ENCODE data around the gene WIPF1. TPM values are rescaled to one million over a fixed set of nuclear protein-coding genes. Genes with fewer than 3 reads are reported as not detected.
A peak's percentile ranks its signal among the peaks of the same experiment; 100 is the strongest.

The WIPF1 gene
- total RNA-seq, 2 donors from 2014 or later, result 368 to 424 TPM

- H3K9me3 ChIP-seq (ENCODE audit: control insufficient read depth, low read length, poor library complexity, severe bottlenecking), result no peaks in the 10 kb centered on the region
- no peak for DNase-seq
- Mint-ChIP-seq H3K27ac (peak overlapping the region; percentile 93), H3K36me3 (ENCODE audit: low read depth) (peaks cover 6% of the 10 kb centered on the region), H3K4me1 (peaks cover 69% of the 10 kb centered on the region), H3K4me3 (peak overlapping the region; percentile 65), H3K27me3 (no peaks in the 10 kb centered on the region)
- ATAC-seq, result no peak
Observed at GRCh38 chr2:174602745-174603144, 5.1 kb upstream of the WIPF1 start.

- H3K27ac Mint-ChIP-seq, result peak overlapping the region; percentile 93
Observed at GRCh38 chr2:174600349-174600748, 2.7 kb upstream of the WIPF1 start.

GRCh38 chr2:174599310-174599921 lies 1.8 kb upstream of the WIPF1 start:
- no peak for ATAC-seq
- H3K4me1 Mint-ChIP-seq, result peaks cover 61% of the 10 kb centered on the region
- peak overlapping the region; percentile 93 for H3K27ac Mint-ChIP-seq
- H3K4me3 Mint-ChIP-seq, result peak overlapping the region; percentile 85
- H3K27me3 Mint-ChIP-seq, result no peaks in the 10 kb centered on the region
- no peak for DNase-seq
- no peaks in the 10 kb centered on the region for H3K9me3 ChIP-seq (ENCODE audit: control insufficient read depth, low read length, poor library complexity, severe bottlenecking)
- peaks cover 10% of the 10 kb centered on the region for H3K36me3 Mint-ChIP-seq (ENCODE audit: low read depth)

More at GRCh38 chr2:174600349-174600748, 2.7 kb upstream of the WIPF1 start:
- H3K9me3 ChIP-seq (ENCODE audit: control insufficient read depth, low read length, poor library complexity, severe bottlenecking), result no peaks in the 10 kb centered on the region
- Mint-ChIP-seq H3K36me3 (ENCODE audit: low read depth) (peaks cover 8% of the 10 kb centered on the region), H3K4me1 (peaks cover 61% of the 10 kb centered on the region), H3K27me3 (no peaks in the 10 kb centered on the region), H3K4me3 (peak overlapping the region; percentile 85)
- DNase-seq, result no peak
- ATAC-seq, result peak; percentile 64

- DNase-seq, result no peak
- H3K9me3 ChIP-seq (ENCODE audit: control insufficient read depth, low read length, poor library complexity, severe bottlenecking), result no peaks in the 10 kb centered on the region
- Mint-ChIP-seq H3K27me3 (no peaks in the 10 kb centered on the region), H3K36me3 (ENCODE audit: low read depth) (peaks cover 10% of the 10 kb centered on the region), H3K27ac (peak overlapping the region; percentile 93), H3K4me3 (peak overlapping the region; percentile 82), H3K4me1 (peaks cover 61% of the 10 kb centered on the region)
- no peak for ATAC-seq
Observed at GRCh38 chr2:174597009-174597344, 627 bp downstream of the WIPF1 start.

GRCh38 chr2:174595891-174596397 lies 1.7 kb downstream of the WIPF1 start:
- Mint-ChIP-seq H3K4me3 (peak overlapping the region; percentile 82), H3K27ac (peak overlapping the region; percentile 93), H3K36me3 (ENCODE audit: low read depth) (peaks cover 11% of the 10 kb centered on the region), H3K4me1 (peaks cover 60% of the 10 kb centered on the region), H3K27me3 (no peaks in the 10 kb centered on the region)
- DNase-seq, result no peak
- H3K9me3 ChIP-seq (ENCODE audit: control insufficient read depth, low read length, poor library complexity, severe bottlenecking), result no peaks in the 10 kb centered on the region
- ATAC-seq, result no peak

GRCh38 chr2:174595116-174595809 lies 2.3 kb downstream of the WIPF1 start:
- peak overlapping the region; percentile 93 for H3K27ac Mint-ChIP-seq
- peaks cover 58% of the 10 kb centered on the region for H3K4me1 Mint-ChIP-seq
- H3K36me3 Mint-ChIP-seq (ENCODE audit: low read depth), result peaks cover 9% of the 10 kb centered on the region
- no peaks in the 10 kb centered on the region for H3K27me3 Mint-ChIP-seq
- no peaks in the 10 kb centered on the region for H3K9me3 ChIP-seq (ENCODE audit: control insufficient read depth, low read length, poor library complexity, severe bottlenecking)
- ATAC-seq, result no peak
- H3K4me3 Mint-ChIP-seq, result peak overlapping the region; percentile 82
- DNase-seq, result no peak

- DNase-seq, result no peak
- peak overlapping the region; percentile 82 for H3K4me3 Mint-ChIP-seq
Observed at GRCh38 chr2:174594456-174594855, 3.1 kb downstream of the WIPF1 start.

GRCh38 chr2:174593574-174594203 lies 3.9 kb downstream of the WIPF1 start:
- peak overlapping the region; percentile 93 for H3K27ac Mint-ChIP-seq
- no peaks in the 10 kb centered on the region for H3K27me3 Mint-ChIP-seq
- H3K9me3 ChIP-seq (ENCODE audit: control insufficient read depth, low read length, poor library complexity, severe bottlenecking), result no peaks in the 10 kb centered on the region
- H3K36me3 Mint-ChIP-seq (ENCODE audit: low read depth), result peaks cover 11% of the 10 kb centered on the region
- ATAC-seq, result peak; percentile 80
- peak in 2 of 3 donors; percentile 34 to 46 for DNase-seq
- H3K4me3 Mint-ChIP-seq, result peak overlapping the region; percentile 82
- peaks cover 57% of the 10 kb centered on the region for H3K4me1 Mint-ChIP-seq

More at GRCh38 chr2:174594456-174594855, 3.1 kb downstream of the WIPF1 start:
- Mint-ChIP-seq H3K27ac (peak overlapping the region; percentile 93), H3K4me1 (peaks cover 54% of the 10 kb centered on the region), H3K36me3 (ENCODE audit: low read depth) (peaks cover 11% of the 10 kb centered on the region), H3K27me3 (no peaks in the 10 kb centered on the region)
- no peaks in the 10 kb centered on the region for H3K9me3 ChIP-seq (ENCODE audit: control insufficient read depth, low read length, poor library complexity, severe bottlenecking)
- ATAC-seq, result no peak

- peak overlapping the region; percentile 93 for H3K27ac Mint-ChIP-seq
- no peaks in the 10 kb centered on the region for H3K9me3 ChIP-seq (ENCODE audit: control insufficient read depth, low read length, poor library complexity, severe bottlenecking)
- ATAC-seq, result no peak
- H3K36me3 Mint-ChIP-seq (ENCODE audit: low read depth), result peaks cover 11% of the 10 kb centered on the region
- no peaks in the 10 kb centered on the region for H3K27me3 Mint-ChIP-seq
- H3K4me1 Mint-ChIP-seq, result peaks cover 60% of the 10 kb centered on the region
- peak overlapping the region; percentile 82 for H3K4me3 Mint-ChIP-seq
- no peak for DNase-seq
Observed at GRCh38 chr2:174593041-174593440, 4.6 kb downstream of the WIPF1 start.

- H3K4me1 Mint-ChIP-seq, result peaks cover 61% of the 10 kb centered on the region
- ATAC-seq (no peak), DNase-seq (no peak)
- peak overlapping the region; percentile 83 for H3K4me3 Mint-ChIP-seq
- H3K36me3 Mint-ChIP-seq (ENCODE audit: low read depth), result peaks cover 11% of the 10 kb centered on the region
- no peaks in the 10 kb centered on the region for H3K9me3 ChIP-seq (ENCODE audit: control insufficient read depth, low read length, poor library complexity, severe bottlenecking)
- no peaks in the 10 kb centered on the region for H3K27me3 Mint-ChIP-seq
- H3K27ac Mint-ChIP-seq, result peak overlapping the region; percentile 93
Observed at GRCh38 chr2:174591740-174592139, 5.9 kb downstream of the WIPF1 start.

GRCh38 chr2:174590928-174591648 lies 6.5 kb downstream of the WIPF1 start:
- DNase-seq (no peak), ATAC-seq (no peak)
- Mint-ChIP-seq H3K27me3 (no peaks in the 10 kb centered on the region), H3K4me3 (peak overlapping the region; percentile 83), H3K4me1 (peaks cover 63% of the 10 kb centered on the region), H3K27ac (peak overlapping the region; percentile 93), H3K36me3 (ENCODE audit: low read depth) (peaks cover 8% of the 10 kb centered on the region)
- H3K9me3 ChIP-seq (ENCODE audit: control insufficient read depth, low read length, poor library complexity, severe bottlenecking), result no peaks in the 10 kb centered on the region

GRCh38 chr2:174590346-174590745 lies 7.3 kb downstream of the WIPF1 start:
- Mint-ChIP-seq H3K4me1 (peaks cover 64% of the 10 kb centered on the region), H3K27ac (peak overlapping the region; percentile 93), H3K36me3 (ENCODE audit: low read depth) (peaks cover 8% of the 10 kb centered on the region), H3K27me3 (no peaks in the 10 kb centered on the region), H3K4me3 (peak overlapping the region; percentile 43)
- DNase-seq, result no peak
- no peaks in the 10 kb centered on the region for H3K9me3 ChIP-seq (ENCODE audit: control insufficient read depth, low read length, poor library complexity, severe bottlenecking)
- ATAC-seq, result no peak

- Mint-ChIP-seq H3K27ac (peak overlapping the region; percentile 93), H3K4me3 (peak overlapping the region; percentile 80), H3K27me3 (no peaks in the 10 kb centered on the region), H3K36me3 (ENCODE audit: low read depth) (peaks cover 9% of the 10 kb centered on the region), H3K4me1 (peaks cover 65% of the 10 kb centered on the region)
- H3K9me3 ChIP-seq (ENCODE audit: control insufficient read depth, low read length, poor library complexity, severe bottlenecking), result no peaks in the 10 kb centered on the region
- ATAC-seq (no peak), DNase-seq (no peak)
Observed at GRCh38 chr2:174589334-174589733, 8.3 kb downstream of the WIPF1 start.

Data from T-helper 17 cell (primary cell).